IPS DF 4.7 (cell line): Measurements from ENCODE around the gene COA5.

Source experiments
- DNase-seq: peaks from one replicate; pipeline ENCODE4 v3.0.0-alpha.2; 2013; ENCODE audit warnings: low spot score; ENCODE audit errors: extremely low read depth

Gene COA5

GRCh38 chr2:98572211-98572610, 36.1 kb downstream of the COA5 start:
- no peak for DNase-seq

GRCh38 chr2:98571796-98572195, 36.5 kb downstream of the COA5 start:
- no peak for DNase-seq

- no peak for DNase-seq
Observed at GRCh38 chr2:98571121-98571701, 37.1 kb downstream of the COA5 start.

GRCh38 chr2:98570356-98570755, 38.0 kb downstream of the COA5 start:
- DNase-seq = no peak

DNA sequence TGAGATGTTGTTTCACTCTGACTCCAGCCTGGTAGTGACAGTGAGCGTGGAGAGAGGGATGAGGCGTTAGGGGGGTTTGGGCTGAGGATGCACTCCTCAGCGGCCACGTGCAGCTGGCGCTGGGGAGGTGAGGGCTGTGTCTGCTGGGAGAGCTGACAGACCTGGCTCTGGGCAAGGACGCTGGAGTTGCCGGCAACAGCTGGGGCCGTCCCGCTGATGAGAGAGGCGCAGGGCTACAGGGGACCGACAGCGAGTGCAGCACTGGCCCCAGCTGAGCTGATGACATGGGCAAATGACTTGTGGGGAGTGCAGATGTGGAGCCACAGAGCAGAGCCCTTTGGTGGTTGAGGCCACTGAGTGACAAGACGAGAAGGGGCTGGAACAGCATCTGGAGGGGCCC, 38.4 kb downstream of the COA5 start:
- no peak for DNase-seq

- DNase-seq = peak; percentile 14
Observed at GRCh38 chr2:98569197-98569793, 39.0 kb downstream of the COA5 start.

DNA sequence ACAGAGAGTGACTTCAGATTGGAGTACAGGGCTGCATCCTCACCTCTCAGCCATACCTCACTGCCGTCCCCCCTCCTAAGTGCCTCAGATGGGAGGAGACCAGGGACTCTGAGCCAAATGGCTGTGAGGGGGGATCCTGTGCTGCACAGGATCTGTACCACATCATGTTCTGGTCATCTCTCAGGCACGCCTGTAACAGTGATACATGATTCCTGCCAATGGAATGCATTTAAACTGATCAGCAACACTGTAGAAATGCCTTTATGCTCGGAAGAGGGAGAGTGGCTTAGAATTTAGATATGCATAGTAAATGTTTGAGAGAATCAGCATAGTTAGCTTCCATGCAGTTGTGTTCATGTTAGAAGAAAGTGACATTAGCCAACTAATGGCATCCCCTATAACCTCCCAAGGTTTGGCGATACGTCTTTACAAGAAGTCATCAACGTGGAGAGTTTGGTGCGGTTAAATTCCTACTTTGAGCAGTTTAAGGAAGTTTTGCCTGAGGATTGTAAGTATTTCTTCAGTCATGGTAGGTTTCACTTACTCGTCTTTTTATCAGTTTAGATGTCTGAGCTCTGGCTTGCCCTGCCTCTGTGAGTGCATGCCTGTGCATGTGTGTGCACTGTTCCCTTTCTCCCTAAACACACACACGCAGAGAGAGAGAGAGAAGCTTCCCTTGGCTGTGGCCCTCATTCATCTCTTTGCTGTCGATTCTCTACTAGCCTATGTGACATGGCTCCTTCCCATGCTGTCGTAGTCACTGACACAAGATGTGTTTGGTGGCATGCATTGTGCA, 40.0 kb downstream of the COA5 start:
- DNase-seq = no peak

GRCh38 chr2:98565941-98566340, 42.4 kb downstream of the COA5 start:
- DNase-seq = no peak

DNA sequence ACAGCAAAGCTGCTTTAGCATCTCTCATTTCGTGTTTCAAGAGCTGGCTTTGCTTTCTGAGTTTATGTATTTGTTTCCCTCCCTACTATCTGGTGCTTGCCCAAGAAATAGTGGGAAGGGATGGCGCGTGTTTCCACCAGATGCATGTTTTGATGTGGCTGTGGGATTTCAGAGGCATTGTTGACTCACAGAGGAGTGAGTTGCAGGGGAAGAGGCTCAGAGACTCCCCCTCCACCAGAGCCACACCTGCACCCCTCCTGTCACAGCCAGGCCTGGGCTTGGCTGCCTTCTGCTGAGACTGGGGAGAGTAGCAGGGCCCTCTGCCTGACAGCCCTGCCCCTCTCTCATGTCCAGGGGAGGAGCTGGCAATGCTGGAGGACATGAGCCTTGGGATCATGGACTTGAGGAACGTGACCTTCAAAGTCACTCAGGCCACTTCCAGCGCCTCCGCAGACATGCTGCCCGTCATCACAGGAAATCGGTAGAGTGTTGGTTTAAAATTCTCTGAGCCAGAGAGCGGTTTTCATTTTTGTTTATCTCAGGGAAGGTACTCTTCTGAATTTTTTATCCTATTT, 42.9 kb downstream of the COA5 start:
- no peak for DNase-seq

GRCh38 chr2:98564541-98565132, 43.7 kb downstream of the COA5 start:
- DNase-seq = no peak

DNA sequence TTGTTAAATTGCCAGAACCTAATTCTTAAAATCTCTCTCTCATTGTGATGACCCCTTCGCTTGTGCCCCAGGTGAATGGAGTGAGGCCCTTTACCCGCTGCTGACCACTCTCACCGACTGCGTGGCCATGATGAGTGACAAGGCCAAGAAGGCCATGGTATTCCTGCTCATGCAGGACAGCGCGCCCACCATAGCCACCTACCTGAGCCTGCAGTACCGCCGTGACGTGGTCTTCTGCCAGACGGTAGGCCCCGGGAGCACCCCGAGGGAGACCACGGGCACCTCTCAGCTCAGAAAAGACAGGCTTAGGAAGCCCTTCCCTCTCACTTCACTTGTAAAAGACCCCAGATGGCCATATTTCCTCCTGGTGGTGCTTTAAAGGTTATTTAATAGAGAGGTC, 44.9 kb downstream of the COA5 start:
- no peak for DNase-seq

- DNase-seq = no peak
Observed at GRCh38 chr2:98561902-98562695, 46.2 kb downstream of the COA5 start.

- no peak for DNase-seq
Observed at GRCh38 chr2:98561018-98561417, 47.3 kb downstream of the COA5 start.

DNA sequence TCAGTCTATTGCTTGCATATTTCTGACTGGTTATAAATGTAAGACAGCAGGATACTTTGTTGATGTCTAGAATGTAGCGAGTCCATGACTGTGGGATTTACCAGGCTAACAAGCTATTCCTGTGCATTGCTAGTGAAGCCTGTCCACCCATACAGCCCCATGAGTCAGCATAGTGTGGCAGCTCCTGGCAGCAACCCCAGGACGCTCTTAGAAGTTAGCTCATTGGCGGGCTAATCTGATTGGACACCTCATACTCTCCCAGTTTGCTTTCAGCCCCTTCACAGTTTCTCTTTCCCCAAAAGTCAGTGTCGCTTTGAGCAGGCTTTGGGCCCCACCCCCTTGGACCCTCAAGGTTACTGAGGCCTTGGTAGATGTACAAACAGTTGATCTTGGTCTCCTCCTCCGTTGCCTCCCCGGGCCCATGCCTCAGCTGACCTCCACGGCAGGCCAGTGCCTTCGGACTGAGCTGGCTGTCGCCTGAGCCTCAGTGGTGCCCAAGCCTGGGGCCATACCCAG, 48.0 kb downstream of the COA5 start:
- DNase-seq = no peak

DNA sequence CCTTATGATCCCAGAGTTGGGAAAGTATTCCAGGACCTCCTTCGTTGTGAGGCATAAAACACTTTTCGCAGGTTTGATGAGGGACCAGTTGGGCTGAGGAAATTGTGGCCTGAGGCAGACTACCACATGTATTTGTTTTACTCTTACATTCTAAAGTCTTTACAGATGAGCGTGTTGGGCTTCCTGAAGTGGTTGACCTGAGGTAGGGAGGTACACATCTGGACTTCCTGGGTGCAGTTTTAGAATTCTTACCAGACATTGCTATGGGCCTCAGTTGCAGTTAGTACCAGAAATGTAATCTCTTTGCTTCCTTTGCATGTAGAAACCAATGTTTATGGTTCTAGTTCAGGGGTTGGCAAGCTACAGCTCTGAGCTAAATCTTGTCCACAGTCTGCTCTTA, 48.7 kb downstream of the COA5 start:
- no peak for DNase-seq

DNA sequence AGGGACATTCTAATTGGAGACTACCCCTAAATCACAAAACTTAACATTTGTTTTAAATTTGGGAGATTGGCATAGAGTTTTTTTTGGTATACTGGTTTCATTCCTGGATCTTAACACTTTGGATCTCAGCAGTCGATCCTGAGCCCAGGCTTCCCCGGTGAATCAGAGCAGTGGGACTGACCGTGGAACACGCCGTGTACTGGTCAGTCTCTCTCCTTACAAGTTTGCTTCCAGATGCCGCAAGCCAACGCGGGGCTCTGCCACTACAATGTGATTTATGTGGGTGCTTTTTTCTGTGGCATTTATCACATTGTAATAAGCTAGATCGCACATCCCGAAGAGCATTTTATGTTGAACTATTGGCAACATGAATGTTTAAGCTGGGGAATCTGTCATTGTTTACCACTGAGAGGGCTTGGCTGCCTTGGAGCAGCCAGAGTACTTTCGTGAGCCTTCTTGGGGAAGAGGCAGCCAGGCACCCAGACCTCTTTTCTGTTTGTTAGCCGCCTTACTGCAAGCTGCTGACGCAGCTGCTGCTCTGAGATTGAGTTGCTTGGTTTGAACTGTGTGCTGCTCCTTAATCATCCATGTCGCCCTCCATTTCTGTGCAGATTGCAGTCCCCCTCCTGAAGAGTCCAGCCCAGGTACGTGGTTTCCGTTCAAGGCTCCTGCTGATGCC, 49.3 kb downstream of the COA5 start:
- no peak for DNase-seq

GRCh38 chr2:98556344-98557033, 51.8 kb downstream of the COA5 start:
- DNase-seq = no peak

DNA sequence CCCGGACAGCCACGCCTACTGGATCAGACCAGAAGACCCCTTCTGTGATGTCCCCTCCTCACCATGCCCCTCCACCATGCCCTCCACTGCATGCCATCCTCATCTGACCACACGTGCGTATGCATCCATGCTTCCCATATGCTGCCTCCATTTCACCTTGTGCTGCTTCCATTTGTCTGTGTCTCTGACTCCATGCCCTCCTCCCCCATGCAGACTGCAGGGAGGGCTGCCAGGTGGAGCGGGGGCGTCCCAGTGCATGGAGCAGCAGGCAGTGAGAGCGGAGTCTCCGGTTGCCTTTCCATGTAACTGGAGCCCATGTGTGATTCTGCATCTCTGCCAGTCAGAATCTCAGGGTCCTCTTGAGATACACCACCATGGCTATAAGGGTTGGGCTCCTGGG, 52.6 kb downstream of the COA5 start:
- DNase-seq = no peak

DNA sequence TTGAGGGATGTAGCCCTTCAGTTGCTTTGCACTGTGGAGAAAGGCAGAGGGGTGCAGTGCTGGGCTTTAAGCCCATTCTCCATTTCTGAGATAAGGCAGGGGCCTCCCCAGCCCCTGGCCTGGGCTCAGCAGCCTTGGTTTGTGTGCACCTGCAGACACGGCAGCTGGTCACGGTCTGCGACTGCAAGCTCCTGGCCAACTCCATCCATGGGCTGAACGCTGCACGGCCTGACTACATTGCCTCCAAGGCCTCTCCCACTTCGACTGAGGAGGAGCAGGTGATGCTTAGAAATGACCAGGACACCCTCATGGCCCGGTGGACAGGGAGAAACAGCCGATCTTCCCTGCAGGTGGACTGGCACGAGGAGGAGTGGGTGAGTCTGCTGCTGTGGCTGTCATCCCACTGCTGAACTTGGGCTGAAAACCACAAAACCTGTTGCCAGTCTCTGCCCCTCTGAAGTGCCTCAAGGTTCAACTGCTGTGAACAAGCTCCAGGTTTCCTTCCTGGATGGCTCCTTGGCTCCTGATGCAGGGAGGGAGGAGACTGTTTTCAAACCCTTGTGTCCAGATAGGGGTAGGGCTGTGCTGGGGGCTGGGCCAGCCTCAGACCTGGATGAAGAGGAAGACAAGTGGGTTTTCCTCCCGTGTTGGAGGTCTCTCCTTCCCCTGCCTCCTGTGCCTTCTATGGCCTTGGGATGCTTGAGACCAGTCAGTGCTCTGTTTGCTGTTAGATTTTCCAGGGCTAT, 54.0 kb downstream of the COA5 start:
- DNase-seq = no peak
